Neural cell (in vitro differentiated cells): ENCODE results near the gene PATL1. TPM values are rescaled to one million over a fixed set of nuclear protein-coding genes. Genes with fewer than 3 reads are reported as not detected.

Experiments used
- H2AFZ ChIP-seq: fragments of 200-600, 300-800 bp; sonication (generic), shearing (Covaris generic); 2 replicates; pipeline ENCODE4 v1.6.0; 2014; ENCODE audit warnings: low read depth, mild to moderate bottlenecking, antibody characterized with exemption, low read length, moderate library complexity
- H3F3A ChIP-seq: fragments of 200-600 bp; shearing (Covaris generic); 2 replicates; pipeline ENCODE4 v1.6.1; 2016; ENCODE audit warnings: mild to moderate bottlenecking, moderate library complexity, mixed read lengths, antibody characterized with exemption, low read length; ENCODE audit not compliant: insufficient read depth, poor library complexity, severe bottlenecking
- H3K27ac ChIP-seq: fragments of 200-600, 300-800 bp; sonication (generic), shearing (Covaris generic); 2 replicates; pipeline ENCODE4 v1.5.1; 2014; ENCODE audit warnings: mild to moderate bottlenecking, low read length, moderate library complexity
- H3K27me3 ChIP-seq: fragments of 300-800, 200-600 bp; sonication (generic), shearing (Covaris generic); 2 replicates; pipeline ENCODE4 v1.6.0; 2014; ENCODE audit warnings: mild to moderate bottlenecking, low read depth, low read length, moderate library complexity; ENCODE audit not compliant: insufficient read depth
- H3K36me3 ChIP-seq: fragments of 300-800, 200-600 bp; sonication (generic), shearing (Covaris generic); 2 replicates; pipeline ENCODE4 v1.5.1; 2014; ENCODE audit warnings: mild to moderate bottlenecking, antibody characterized with exemption, low read length, moderate library complexity; ENCODE audit not compliant: insufficient read depth
- H3K4me2 ChIP-seq: fragments of 300-800, 200-600 bp; sonication (generic), shearing (Covaris generic); 2 replicates; pipeline ENCODE4 v1.6.0; 2014; ENCODE audit warnings: mild to moderate bottlenecking, low read length
- H3K4me3 ChIP-seq: fragments of 300-800, 200-600 bp; sonication (generic), shearing (Covaris generic); 2 replicates; pipeline ENCODE4 v1.5.1; 2014; ENCODE audit warnings: mild to moderate bottlenecking, low read length, moderate library complexity
- H3K79me2 ChIP-seq: fragments of 200-600 bp; shearing (Covaris generic); replicated peaks from 2 replicates; pipeline ENCODE4 v1.6.0; 2014; ENCODE audit warnings: mild to moderate bottlenecking, low read length, moderate library complexity; ENCODE audit not compliant: insufficient read depth
- H3K9ac ChIP-seq: fragments of 300-800, 200-600 bp; sonication (generic), shearing (Covaris generic); 2 replicates; pipeline ENCODE4 v1.6.1; 2016; ENCODE audit warnings: mild to moderate bottlenecking, low read length, mixed read lengths
- H3K9me2 ChIP-seq: fragments of 200-600 bp; shearing (Covaris generic); 2 replicates; pipeline ENCODE4 v1.6.1; 2016; ENCODE audit warnings: mild to moderate bottlenecking, low read length, mixed read lengths; ENCODE audit not compliant: insufficient read depth
- H3K9me3 ChIP-seq: fragments of 200-600, 300-800 bp; sonication (generic), shearing (Covaris generic); 2 replicates; pipeline ENCODE4 v1.6.1; 2016; ENCODE audit warnings: mild to moderate bottlenecking, mixed run types, low read length, moderate library complexity, mixed read lengths
- H4K20me1 ChIP-seq: fragments of 200-600 bp; shearing (Covaris generic); 2 replicates; pipeline ENCODE4 v1.6.1; 2016; ENCODE audit warnings: mild to moderate bottlenecking, mixed run types; ENCODE audit not compliant: insufficient read depth
- CTCF ChIP-seq: fragments of 450-650 bp; IDR thresholded peaks from 2 replicates; pipeline ENCODE4 v1.5.1; 2014; ENCODE audit warnings: antibody characterized with exemption, mild to moderate bottlenecking, moderate library complexity; ENCODE audit not compliant: poor library complexity, severe bottlenecking
- EP300 ChIP-seq: fragments of 450-650 bp; conservative IDR thresholded peaks from 2 replicates; pipeline ENCODE4 v1.6.1; 2014; ENCODE audit warnings: antibody characterized with exemption, mild to moderate bottlenecking, moderate library complexity; ENCODE audit not compliant: poor library complexity, severe bottlenecking
- EZH2 ChIP-seq: fragments of 200-600, 300-800 bp; shearing (Covaris generic), sonication (generic); IDR thresholded peaks from 2 replicates; pipeline ENCODE4 v1.6.1; 2014; ENCODE audit warnings: antibody characterized with exemption, low read length, borderline replicate concordance, mild to moderate bottlenecking; ENCODE audit not compliant: insufficient read depth, poor library complexity, severe bottlenecking
- MXI1 ChIP-seq: fragments of 450-650 bp; conservative IDR thresholded peaks from 2 replicates; pipeline ENCODE4 v1.6.1; 2014; ENCODE audit warnings: antibody characterized with exemption, mild to moderate bottlenecking; ENCODE audit not compliant: poor library complexity, severe bottlenecking
- POLR2AphosphoS5 ChIP-seq: IDR thresholded peaks from 2 replicates; pipeline ENCODE4 v1.6.1; 2012
- RAD21 ChIP-seq: fragments of 450-650 bp; conservative IDR thresholded peaks from 2 replicates; pipeline ENCODE4 v1.6.1; 2014; ENCODE audit warnings: antibody characterized with exemption, mild to moderate bottlenecking, moderate library complexity
- REST ChIP-seq: IDR thresholded peaks from 2 replicates; pipeline ENCODE4 v1.6.1; 2012; ENCODE audit warnings: borderline replicate concordance
- SMC3 ChIP-seq: fragments of 450-650 bp; conservative IDR thresholded peaks from 2 replicates; pipeline ENCODE4 v1.6.1; 2014; ENCODE audit warnings: antibody characterized with exemption, mild to moderate bottlenecking, moderate library complexity; ENCODE audit not compliant: poor library complexity
- TAF1 ChIP-seq: IDR thresholded peaks from 2 replicates; pipeline ENCODE4 v1.6.1; 2012; ENCODE audit warnings: low read depth
- polyA minus RNA-seq: library from RNA; depleted of rRNA, polyadenylated mRNA; stranded (reverse); fragments of >200 nt; gene quantifications from 2 replicates; pipeline ENCODE4 v1.2.3, GENCODE V29; 2014
- polyA plus RNA-seq: library from polyadenylated mRNA; depleted of rRNA; stranded (reverse); fragments of >200 nt; gene quantifications from 2 replicates; pipeline ENCODE4 v1.2.3, GENCODE V29; 2014

PATL1 gene
- polyA plus RNA-seq (3.2 and 3.4 TPM in 2 replicates), polyA minus RNA-seq (5.8 and 8.0 TPM in 2 replicates)

GRCh38 chr11:59668950-59669610 is at the start of gene PATL1:
TSS of gene PATL1 (minus strand) at chr11:59669037. CDS start at chr11:59668895, 142 bp downstream.
- Histone ChIP-seq H2AFZ (peak within 1 kb of the TSS; percentile 73), H3K4me2 (peak within 1 kb of the TSS; percentile 93), H3K9me2 (no peaks in the 10 kb centered on the region), H3F3A (peaks cover 7% of the 10 kb centered on the region), H3K79me2 (peaks cover 8% of the 10 kb centered on the region), H3K27me3 (no peaks in the 10 kb centered on the region), H3K9ac (peak within 1 kb of the TSS; percentile 75), H3K36me3 (no peaks in the 10 kb centered on the region), H3K9me3 (no peaks in the 10 kb centered on the region), H4K20me1 (no peaks in the 10 kb centered on the region), H3K4me3 (peak within 1 kb of the TSS; percentile 93), H3K27ac (peak within 1 kb of the TSS; percentile 87)
- TF ChIP-seq REST (peak; percentile 95), EZH2 (no peak), RAD21 (peak; percentile 37), TAF1 (peak; percentile 73), POLR2AphosphoS5 (peak; percentile 86), SMC3 (peak; percentile 48), EP300 (peak; percentile 54), MXI1 (peak; percentile 100), CTCF (peak; percentile 26)

GRCh38 chr11:59716051-59716450 is 47.2 kb upstream of the PATL1 start:
- Histone ChIP-seq H3K27ac (no peak overlapping the region), H3K4me2 (no peak overlapping the region), H3K79me2 (no peaks in the 10 kb centered on the region)

More at GRCh38 chr11:59716051-59716450, 47.2 kb upstream of the PATL1 start:
- Histone ChIP-seq H3K9me3 (no peaks in the 10 kb centered on the region), H3K9ac (no peak overlapping the region), H2AFZ (no peak overlapping the region), H3K4me3 (no peak overlapping the region), H3K36me3 (no peaks in the 10 kb centered on the region), H3F3A (no peaks in the 10 kb centered on the region), H3K27me3 (no peaks in the 10 kb centered on the region), H3K9me2 (no peaks in the 10 kb centered on the region), H4K20me1 (no peaks in the 10 kb centered on the region)
- TF ChIP-seq EZH2: no peak
- no peak for TF ChIP-seq SMC3
- TF ChIP-seq TAF1: no peak
- no peak for TF ChIP-seq POLR2AphosphoS5
- no peak for TF ChIP-seq CTCF
- TF ChIP-seq RAD21: no peak
- TF ChIP-seq MXI1: no peak
- TF ChIP-seq EP300: no peak
- no peak for TF ChIP-seq REST
